Muscle layer of duodenum (tissue), 2 donors: ENCODE measurements around the gene ZSCAN18.

Experiments
- H3K27ac ChIP-seq: one replicate; pipeline ENCODE4 v1.7.0; 2013; ENCODE audit warnings: mild to moderate bottlenecking, low read length
- H3K27me3 ChIP-seq: one replicate; pipeline ENCODE4 v1.7.0; 2013; ENCODE audit warnings: low read depth, mild to moderate bottlenecking, control low read depth, low read length
- H3K36me3 ChIP-seq, 2 donors: one replicate each; pipeline ENCODE4 v1.7.0; 2013; ENCODE audit warnings: low read length in 2 of 2, control low read depth in 1 of 2, mild to moderate bottlenecking in 1 of 2; ENCODE audit not compliant: insufficient read depth in 2 of 2, control insufficient read depth in 1 of 2
- H3K4me1 ChIP-seq, 2 donors: one replicate each; pipeline ENCODE4 v1.7.0; 2013; ENCODE audit warnings: low read length in 2 of 2, mild to moderate bottlenecking in 2 of 2, control low read depth in 1 of 2, moderate library complexity in 1 of 2; ENCODE audit not compliant: insufficient read depth in 2 of 2, control insufficient read depth in 1 of 2
- H3K4me3 ChIP-seq, 2 donors: one replicate each; pipeline ENCODE4 v1.7.0; 2013; ENCODE audit warnings: low read length in 2 of 2, low read depth in 1 of 2, mild to moderate bottlenecking in 1 of 2
- H3K9me3 ChIP-seq, 2 donors: one replicate each; pipeline ENCODE4 v1.7.0; 2013; ENCODE audit warnings: low read length in 2 of 2, control low read depth in 1 of 2, mild to moderate bottlenecking in 1 of 2; ENCODE audit not compliant: control insufficient read depth in 1 of 2
- donor health status: healthy.

ZSCAN18 gene

DNA sequence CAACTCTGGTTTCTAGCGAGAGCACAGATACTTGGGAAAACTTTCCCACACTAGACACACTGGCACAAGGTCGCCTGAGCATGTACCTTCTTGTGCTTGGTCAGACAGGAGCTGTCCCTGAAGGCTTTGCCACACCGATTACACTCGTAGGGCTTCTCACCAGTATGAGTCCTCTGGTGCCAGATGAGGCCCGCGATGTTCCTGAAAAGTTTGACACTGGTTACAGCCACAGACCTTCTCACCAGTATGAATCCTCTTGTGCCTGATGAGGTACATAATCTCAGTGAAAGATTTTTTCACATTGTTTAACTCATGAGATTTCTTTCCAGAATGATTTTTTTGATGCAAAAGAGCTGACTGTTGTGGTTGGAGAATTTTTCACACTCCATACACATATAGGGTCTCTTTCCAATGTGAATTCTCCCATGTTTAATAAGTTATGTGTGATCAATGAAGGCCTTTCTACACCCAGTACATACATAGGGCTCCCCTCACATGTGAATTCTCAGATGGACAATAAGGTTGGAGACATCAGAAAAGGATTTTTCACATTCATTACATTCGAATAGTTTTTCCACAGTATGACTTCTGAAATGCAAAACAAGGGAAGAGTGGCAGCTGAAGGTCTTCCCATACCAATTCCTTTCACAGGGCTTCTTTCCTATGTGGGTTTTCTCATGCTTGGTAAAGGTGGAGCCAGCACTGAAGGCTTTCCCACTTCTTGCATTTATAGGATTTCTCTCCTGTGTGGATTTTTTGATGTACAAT, 9.9 kb upstream of the ZSCAN18 start:
- Histone ChIP-seq H3K4me1 (no peaks in the 10 kb centered on the region), H3K36me3 (peaks cover 0 to 3% of the 10 kb centered on the region in 2 donors), H3K9me3 (peaks cover 24 to 87% of the 10 kb centered on the region in 2 donors), H3K4me3 (peak overlapping the region; percentile 1 to 59), H3K27ac (no peak overlapping the region), H3K27me3 (no peaks in the 10 kb centered on the region)

DNA sequence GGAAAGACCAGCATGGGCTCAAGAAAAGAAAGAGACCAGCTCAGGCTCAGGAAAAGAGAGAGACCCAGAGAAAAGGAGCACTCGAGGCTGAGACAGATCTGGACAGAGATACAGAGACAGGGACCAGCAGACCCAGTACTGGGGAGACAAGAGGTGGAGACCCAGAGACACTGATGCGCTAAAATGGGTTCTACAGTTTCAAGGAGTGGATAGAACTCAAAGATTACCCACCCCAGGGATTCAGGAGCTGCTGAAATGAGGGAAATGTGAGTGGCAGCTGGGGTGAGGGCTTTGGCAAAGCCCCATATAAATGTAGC, 609 bp upstream of the ZSCAN18 start:
- H3K9me3 ChIP-seq = peaks cover 0 to 27% of the 10 kb centered on the region in 2 donors

DNA sequence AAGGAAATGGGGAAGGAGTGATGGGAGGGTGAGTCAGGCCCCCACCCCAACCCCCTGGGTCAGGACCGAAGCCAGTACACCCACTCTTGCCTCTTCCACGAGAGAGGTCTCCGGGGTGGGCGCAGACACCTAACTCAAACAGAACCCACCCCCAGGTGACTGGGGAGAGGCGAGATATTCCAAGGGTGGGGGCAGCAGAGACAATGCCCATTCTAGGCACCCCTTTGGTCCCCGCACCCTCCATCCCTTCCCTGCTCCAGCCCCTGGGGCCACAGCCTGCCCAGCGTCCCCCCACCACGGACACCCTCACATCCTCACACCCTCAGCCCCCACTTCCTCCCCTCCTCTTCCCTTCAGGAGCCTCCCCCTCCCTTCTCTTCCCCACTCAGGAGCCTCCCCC, 682 bp downstream of the ZSCAN18 start:
- Histone ChIP-seq H3K9me3 (peaks cover 0 to 31% of the 10 kb centered on the region in 2 donors), H3K4me3 (peak overlapping the region; percentile 59 to 98), H3K27ac (no peak overlapping the region)

More for the DNA sequence above, 609 bp upstream of the ZSCAN18 start:
- H3K27me3 ChIP-seq = no peaks in the 10 kb centered on the region
- peaks cover 4 to 15% of the 10 kb centered on the region in 2 donors for H3K4me1 ChIP-seq
- peaks cover 0 to 25% of the 10 kb centered on the region in 2 donors for H3K36me3 ChIP-seq
- peak overlapping the region; percentile 97 for H3K27ac ChIP-seq
- H3K4me3 ChIP-seq = peak overlapping the region; percentile 75 to 98

DNA sequence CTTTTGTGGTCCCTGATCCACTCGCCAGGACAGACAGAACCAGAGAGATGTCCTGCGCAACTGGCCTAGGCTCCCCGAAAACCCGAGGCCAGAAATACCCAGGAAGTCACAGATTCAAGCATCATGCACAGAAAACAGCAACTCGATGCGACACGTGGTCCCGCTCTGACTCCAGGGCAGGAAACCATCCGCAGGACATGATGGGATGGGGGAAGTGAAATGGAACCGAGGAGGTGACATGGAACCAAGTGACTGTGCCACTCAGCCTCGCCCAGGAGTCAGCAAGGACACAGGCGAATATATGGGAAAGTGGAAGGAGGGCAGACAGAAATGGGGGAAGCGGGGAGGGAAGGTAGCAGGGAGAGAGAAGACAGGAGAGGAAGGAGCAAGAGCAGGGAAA, 1.1 kb downstream of the ZSCAN18 start:
- Histone ChIP-seq H3K27me3 (no peaks in the 10 kb centered on the region), H3K36me3 (peaks cover 2 to 30% of the 10 kb centered on the region in 2 donors), H3K4me3 (peak overlapping the region; percentile 59 to 98), H3K27ac (no peak overlapping the region), H3K4me1 (peaks cover 4 to 15% of the 10 kb centered on the region in 2 donors), H3K9me3 (peaks cover 0 to 31% of the 10 kb centered on the region in 2 donors)

More for the DNA sequence above, 682 bp downstream of the ZSCAN18 start:
- no peaks in the 10 kb centered on the region for H3K27me3 ChIP-seq
- H3K36me3 ChIP-seq = peaks cover 2 to 26% of the 10 kb centered on the region in 2 donors
- peaks cover 4 to 15% of the 10 kb centered on the region in 2 donors for H3K4me1 ChIP-seq

DNA sequence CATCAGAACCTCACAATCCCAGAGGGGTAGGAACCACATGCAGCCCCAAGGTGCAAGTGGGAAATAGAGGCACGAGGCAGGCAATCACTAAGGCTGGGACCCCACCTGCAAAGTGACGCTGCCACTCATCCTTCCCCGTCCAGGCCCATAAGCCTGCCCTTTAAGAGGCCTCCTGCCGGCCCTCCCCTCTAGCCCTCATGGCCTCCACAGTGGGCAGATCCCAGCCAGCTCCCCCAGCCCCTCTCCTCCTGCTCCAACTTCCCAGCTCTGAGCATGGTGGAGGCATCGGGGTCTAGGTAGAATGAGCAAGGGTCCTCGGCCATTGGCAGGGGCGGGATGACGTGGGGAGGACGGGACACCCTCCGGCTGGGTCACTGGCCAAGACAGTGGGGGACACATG, 2.7 kb downstream of the ZSCAN18 start:
- peaks cover 0 to 31% of the 10 kb centered on the region in 2 donors for H3K9me3 ChIP-seq
- no peak overlapping the region for H3K27ac ChIP-seq
- peak overlapping the region in 1 of 2 donors; percentile 98 for H3K4me3 ChIP-seq
- peaks cover 2 to 35% of the 10 kb centered on the region in 2 donors for H3K36me3 ChIP-seq
- H3K27me3 ChIP-seq = no peaks in the 10 kb centered on the region
- H3K4me1 ChIP-seq = peaks cover 4 to 15% of the 10 kb centered on the region in 2 donors

DNA sequence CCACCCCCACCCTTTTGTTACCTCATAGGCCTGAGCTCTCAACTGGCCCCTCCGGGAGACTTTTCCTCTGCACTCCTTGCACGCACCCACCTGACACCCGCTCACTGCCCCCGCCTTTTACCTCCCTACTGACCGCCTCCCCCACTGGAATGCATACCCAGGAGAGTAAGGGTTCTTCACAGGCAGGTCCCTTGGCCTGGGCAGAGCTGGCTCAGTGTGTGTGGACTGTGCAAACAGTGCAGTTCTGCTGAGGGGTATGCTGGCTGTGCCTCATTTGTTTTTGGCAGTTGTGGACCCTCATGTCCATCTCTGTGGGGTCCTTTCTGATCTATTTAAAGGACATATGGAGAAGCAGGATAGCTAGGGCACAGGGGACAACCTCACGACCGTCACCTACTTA, 5.0 kb downstream of the ZSCAN18 start:
- Histone ChIP-seq H3K4me3 (peak overlapping the region in 1 of 2 donors; percentile 2), H3K9me3 (peaks cover 0 to 32% of the 10 kb centered on the region in 2 donors), H3K27me3 (no peaks in the 10 kb centered on the region), H3K36me3 (peaks cover 2 to 46% of the 10 kb centered on the region in 2 donors), H3K27ac (no peak overlapping the region), H3K4me1 (peaks cover 4 to 15% of the 10 kb centered on the region in 2 donors)

DNA sequence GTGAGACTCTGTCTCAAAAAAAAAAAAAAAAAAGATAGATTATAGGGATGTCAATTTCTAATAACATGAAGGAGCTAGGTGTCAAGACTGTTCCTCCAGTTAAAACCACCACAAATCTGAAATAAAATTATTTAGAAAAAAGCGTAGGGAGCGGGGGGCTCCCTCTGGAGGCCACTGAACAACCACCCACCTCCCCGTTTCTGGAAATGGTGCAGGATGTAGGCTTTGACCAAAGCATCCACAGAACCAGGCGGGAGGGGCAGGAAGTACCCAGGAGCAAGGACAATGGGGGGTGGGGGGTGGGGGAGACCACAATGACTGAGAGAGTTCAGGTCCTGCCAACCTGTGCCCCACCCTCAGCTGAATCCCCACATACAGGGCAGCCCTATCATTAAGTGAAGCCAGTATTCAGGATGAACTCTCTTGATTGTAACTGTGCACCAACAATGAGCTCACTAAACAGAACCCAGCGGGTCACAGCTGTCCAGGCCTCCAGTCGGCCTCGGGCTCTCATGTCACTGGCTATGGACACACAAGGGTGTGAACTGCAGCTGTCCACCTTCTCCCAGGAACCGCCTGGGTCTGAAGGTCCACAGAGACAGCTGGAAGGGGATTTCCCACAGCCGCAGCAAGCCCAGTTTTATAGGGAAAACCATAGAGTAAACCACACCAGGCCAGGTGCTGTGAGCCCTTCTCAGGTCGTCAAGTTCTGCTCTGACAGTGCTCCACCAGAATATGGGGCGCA, 6.6 kb downstream of the ZSCAN18 start:
- peaks cover 3 to 59% of the 10 kb centered on the region in 2 donors for H3K36me3 ChIP-seq
- peaks cover 0 to 42% of the 10 kb centered on the region in 2 donors for H3K9me3 ChIP-seq
- peak overlapping the region in 1 of 2 donors; percentile 2 for H3K4me3 ChIP-seq
- H3K27ac ChIP-seq = no peak overlapping the region
- H3K27me3 ChIP-seq = no peaks in the 10 kb centered on the region
- H3K4me1 ChIP-seq = peaks cover 0 to 4% of the 10 kb centered on the region in 2 donors

DNA sequence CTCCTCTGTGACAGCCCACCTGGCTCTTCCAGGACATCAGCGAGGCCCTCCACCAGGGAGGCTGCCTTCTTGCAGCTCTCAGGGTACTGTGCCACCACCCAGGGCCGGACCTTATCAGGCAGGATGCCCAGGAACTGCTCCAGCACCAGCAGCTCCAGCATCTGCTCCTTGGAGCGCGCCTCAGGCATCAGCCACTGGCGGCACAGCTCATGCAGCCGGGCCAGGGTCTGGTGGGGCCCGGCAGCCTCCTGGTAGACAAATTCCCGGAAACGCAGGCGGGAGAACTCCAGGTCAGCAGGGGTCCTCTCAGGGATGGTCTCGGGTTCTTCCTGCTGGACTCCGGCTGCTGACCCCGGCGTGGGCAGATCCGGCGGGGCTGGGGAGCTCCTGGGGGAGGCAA, 8.2 kb downstream of the ZSCAN18 start:
- Histone ChIP-seq H3K27ac (no peak overlapping the region), H3K4me1 (no peaks in the 10 kb centered on the region), H3K9me3 (peaks cover 0 to 38% of the 10 kb centered on the region in 2 donors), H3K4me3 (peak overlapping the region in 1 of 2 donors; percentile 27), H3K36me3 (peaks cover 11 to 59% of the 10 kb centered on the region in 2 donors), H3K27me3 (no peaks in the 10 kb centered on the region)

DNA sequence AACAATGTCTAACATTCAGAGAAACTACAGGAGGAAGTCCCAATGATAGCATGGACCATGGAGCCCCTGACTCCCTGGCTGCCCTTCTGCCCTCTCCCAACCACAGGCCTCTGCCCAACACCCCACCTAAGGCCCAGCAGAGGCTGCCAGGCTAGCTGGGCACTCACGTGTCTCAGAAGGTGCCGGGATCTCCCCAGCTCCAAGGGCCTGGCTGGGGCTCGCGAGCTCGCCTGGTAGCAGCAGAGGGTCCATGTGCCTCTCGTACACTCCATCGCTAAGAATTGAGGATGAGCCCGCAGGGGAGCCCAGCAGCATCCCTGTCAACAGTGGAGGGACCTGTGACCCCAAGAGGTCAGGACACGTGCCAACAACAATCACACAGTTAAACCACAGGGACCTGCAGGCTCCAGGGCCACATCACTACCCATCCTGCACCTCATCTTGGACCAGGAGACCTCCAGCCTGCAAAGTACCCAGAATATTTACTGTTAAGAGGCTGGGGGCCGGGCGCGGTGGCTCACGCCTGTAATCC, 9.4 kb downstream of the ZSCAN18 start:
- H3K27me3 ChIP-seq = no peaks in the 10 kb centered on the region
- peaks cover 0 to 46% of the 10 kb centered on the region in 2 donors for H3K9me3 ChIP-seq
- peaks cover 11 to 71% of the 10 kb centered on the region in 2 donors for H3K36me3 ChIP-seq
- H3K4me3 ChIP-seq = no peak overlapping the region
- H3K4me1 ChIP-seq = no peaks in the 10 kb centered on the region
- H3K27ac ChIP-seq = no peak overlapping the region

DNA sequence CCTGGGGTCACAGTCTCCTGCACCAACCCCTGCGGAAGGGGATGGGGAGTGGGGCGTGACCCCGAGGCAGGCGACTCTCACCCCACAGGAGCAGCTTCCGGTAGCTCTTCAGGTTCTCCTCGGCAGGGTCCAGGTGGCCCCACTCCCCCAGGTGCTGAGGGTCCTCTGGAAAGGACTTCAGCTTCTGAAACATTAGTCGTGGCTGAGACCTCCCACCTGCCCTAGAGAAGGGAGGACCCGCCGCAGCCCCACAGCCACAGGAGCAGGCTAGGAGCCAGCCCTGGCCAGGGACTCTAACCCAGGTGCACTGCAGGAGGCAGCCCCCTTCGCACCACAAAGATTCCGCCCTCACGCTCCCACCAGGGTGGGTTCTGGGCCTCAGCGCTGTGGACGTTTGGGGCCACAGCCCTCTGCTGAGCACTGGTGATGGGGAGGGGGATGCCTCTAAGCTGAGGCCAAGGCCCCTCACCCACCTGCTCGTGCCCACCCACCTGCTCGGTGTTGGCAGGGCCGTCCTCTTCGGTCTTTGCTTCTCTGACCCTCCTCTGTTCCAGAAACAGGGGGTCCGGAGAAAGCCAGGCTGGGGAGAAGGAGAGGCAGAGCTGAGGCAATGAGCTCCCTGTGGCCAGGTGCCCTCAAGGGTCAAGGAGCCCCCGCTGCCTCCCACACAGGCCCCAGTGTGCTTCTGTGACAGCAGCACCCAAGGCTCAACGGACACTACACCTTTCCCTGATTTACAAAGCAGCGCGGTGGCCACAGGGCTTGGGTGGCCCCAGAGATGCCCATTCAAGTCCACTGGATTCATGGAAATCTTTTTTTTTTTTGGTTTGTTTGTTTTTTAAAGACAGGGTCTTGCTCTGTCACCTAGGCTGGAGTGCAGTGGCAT, 11.0 kb downstream of the ZSCAN18 start:
- Histone ChIP-seq H3K4me3 (peak overlapping the region in 1 of 2 donors; percentile 35), H3K27ac (no peak overlapping the region), H3K4me1 (no peaks in the 10 kb centered on the region), H3K9me3 (peaks cover 0 to 45% of the 10 kb centered on the region in 2 donors), H3K27me3 (no peaks in the 10 kb centered on the region), H3K36me3 (peaks cover 9 to 75% of the 10 kb centered on the region in 2 donors)
